Epithelial cell of esophagus (primary cell): Measurements from ENCODE around the gene ACSM6.
A peak's percentile ranks its signal among the peaks of the same experiment; 100 is the strongest.
"Not testable (repeated sequence)": the region's sequence is repeated elsewhere in the genome, so short reads cannot be mapped to it uniquely, and the experiment has no call there.

ENCODE experiments used
- DNase-seq: peaks from one replicate; pipeline ENCODE4 v3.0.0; 2010; ENCODE audit warnings: low read depth
- H3K4me3 ChIP-seq: 2 replicates; pipeline ENCODE4 v1.5.1; 2011; ENCODE audit warnings: mild to moderate bottlenecking, low read length, control low read depth
- CTCF ChIP-seq: IDR thresholded peaks from 2 replicates; pipeline ENCODE4 v1.5.1; 2011; ENCODE audit warnings: low read depth, mild to moderate bottlenecking, low read length, control low read depth, inconsistent platforms; ENCODE audit not compliant: insufficient read depth; ENCODE audit errors: missing control alignments

Gene ACSM6

GRCh38 chr10:95187617-95188016 is 6.4 kb upstream of the ACSM6 start:
- no peak for DNase-seq
- no peak overlapping the region for H3K4me3 ChIP-seq
- TF ChIP-seq CTCF = no peak

DNA sequence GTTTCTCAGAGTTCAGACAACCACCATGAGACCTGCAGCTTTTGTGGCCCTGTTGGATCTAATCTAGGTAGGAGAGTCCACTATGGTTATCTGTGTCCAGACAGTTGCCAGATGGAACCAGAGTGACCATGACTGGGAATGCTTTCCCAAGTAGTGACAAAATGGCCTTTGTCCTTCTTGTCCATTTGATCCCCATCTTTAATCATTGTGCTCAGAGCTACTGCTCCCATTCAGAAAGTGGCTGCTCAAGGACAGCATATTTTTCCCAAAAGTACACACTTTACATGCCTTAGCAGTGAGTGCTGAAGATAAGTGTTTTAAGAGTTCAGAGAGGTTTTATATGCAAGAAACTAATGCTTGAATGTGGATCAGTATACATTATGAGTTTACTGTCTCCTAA is 5.4 kb upstream of the ACSM6 start:
- TF ChIP-seq CTCF = no peak
- no peak for DNase-seq
- H3K4me3 ChIP-seq = no peak overlapping the region

DNA sequence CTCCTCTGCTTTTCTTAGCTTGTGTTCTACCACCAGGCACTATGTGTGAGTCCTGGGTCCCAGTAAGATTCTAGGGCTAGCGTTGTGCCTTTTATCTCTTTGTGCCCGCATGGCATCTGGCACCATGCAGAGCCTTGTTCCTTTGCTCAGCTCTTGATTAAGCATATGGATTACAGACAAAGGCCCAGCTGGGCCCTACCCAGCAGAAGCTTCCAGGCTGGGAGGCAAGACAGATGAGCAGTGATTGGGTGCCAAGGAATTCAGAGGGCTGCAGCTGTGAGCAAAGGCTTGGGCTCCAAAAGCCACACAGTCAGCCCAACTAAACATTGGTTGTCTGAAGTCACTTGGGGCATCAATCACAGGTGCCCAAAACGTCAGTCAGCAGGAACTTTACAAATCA is 2.0 kb downstream of the ACSM6 start:
- DNase-seq = no peak
- H3K4me3 ChIP-seq = no peak overlapping the region
- TF ChIP-seq CTCF = no peak

GRCh38 chr10:95201736-95202135 is 7.7 kb downstream of the ACSM6 start:
- no peak overlapping the region for H3K4me3 ChIP-seq
- TF ChIP-seq CTCF = peak; percentile 46
- DNase-seq = peak; percentile 73

DNA sequence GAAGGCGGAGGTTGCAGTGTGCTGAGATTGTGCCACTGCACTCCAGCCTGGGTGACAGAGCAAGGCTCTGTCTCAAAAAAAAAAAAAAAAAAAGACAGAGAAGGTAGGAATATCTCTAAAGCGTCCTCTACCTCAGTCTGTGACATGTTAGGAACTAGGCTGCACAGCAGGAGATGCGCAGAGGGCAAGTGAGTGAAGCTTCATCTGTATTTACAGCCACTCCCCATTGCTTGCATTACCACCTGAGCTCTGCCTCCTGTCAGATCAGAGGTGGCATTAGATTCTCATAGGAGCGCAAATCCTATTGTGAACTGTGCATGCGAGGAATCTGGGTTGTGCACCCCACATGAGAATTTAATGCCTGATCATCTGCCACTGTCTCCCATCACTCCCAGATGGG is 8.8 kb downstream of the ACSM6 start:
- DNase-seq = not testable (repeated sequence)

GRCh38 chr10:95208702-95209391 is 14.8 kb downstream of the ACSM6 start:
- TF ChIP-seq CTCF = no peak
- DNase-seq = no peak
- no peak overlapping the region for H3K4me3 ChIP-seq

More for the DNA sequence above, 8.8 kb downstream of the ACSM6 start:
- H3K4me3 ChIP-seq = not testable (repeated sequence)

DNA sequence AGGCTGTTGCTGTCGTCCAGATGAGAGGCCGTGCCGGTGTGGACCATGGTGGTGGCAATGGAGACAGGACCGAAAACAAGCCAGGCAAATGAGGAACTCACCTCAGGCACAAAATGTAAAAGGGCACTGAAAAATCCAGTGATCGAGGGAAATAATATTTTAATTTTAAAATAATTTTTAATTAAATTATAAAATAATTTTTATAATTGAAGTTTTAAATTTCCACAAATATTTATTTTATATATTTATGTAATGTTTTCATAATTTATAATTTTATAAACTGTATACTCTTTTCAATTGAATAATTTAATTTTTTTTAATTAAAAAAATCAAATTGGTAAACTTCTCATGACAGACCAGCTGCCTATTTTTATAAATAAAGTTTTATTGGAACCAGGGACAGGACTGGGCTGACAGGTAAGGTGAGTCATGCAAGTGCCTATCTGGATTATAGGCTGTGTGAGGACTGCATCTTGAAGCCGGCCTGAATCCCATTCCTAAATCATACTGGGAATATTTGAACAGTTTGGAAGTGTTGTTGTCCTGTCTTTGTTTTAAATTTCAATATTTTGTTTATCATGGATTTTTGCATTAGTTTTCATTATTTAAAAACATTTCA is 15.6 kb downstream of the ACSM6 start:
- no peak for DNase-seq
- no peak overlapping the region for H3K4me3 ChIP-seq
- no peak for TF ChIP-seq CTCF
